GF-D8 (cell line): ENCODE measurements around the gene ARHGAP26.
A peak's percentile ranks its signal among the peaks of the same experiment; 100 is the strongest.

Source experiments
- DNase-seq: peaks from one replicate; lab custom pipeline; 2025; lab: John Stamatoyannopoulos, UW

The ARHGAP26 gene

DNA sequence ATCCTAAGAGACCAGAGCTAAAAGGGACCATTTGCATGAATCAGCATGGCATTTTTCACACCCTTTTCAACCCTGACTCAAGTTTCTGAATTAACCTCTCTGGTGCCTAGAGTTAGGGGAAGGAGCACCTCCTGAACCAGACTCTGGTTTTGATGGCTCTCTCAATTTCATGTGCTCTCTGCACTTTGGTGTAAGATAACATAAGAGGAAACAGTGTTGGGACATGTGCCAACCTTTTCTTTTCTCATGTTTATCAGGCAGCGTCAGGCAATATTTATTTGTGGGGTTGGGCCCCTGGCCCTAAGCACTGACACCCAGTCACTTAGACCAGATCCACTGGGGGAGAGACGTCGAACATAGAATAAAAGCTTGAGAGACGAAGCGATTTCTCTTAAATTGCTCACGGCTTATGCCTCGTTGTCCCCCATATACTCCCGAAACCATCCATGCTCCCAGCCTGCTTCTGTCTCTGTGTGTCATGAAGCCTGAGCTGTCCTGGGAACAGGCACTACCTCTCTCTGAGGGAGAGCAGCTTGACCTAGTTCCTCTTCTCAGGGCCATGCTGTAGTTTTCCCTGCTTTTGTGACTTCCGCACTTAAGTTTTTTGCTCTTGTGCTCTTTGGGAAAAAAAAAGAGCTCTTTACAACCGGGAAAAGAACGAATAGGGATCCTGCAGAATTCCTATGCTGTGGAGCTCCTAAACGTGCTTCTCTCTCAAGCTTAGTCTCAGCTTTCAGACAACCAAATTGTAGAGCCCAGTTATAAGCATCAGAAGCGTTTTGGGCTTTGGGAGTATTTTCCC, 437.6 kb downstream of the ARHGAP26 start:
- no peak for DNase-seq

DNA sequence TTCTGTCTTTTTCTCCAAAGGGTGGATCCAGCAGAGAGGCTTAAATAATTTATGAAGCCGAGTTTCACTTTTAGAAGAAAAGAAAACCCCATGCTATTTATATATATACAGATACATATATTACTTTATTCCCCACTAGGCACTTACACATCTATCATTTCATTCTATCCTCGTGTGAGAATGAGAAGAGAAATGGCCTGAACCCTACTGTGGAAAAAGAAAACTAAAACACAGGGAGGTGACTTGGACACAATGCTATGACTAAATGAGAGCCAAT, 438.1 kb downstream of the ARHGAP26 start:
- no peak for DNase-seq

DNA sequence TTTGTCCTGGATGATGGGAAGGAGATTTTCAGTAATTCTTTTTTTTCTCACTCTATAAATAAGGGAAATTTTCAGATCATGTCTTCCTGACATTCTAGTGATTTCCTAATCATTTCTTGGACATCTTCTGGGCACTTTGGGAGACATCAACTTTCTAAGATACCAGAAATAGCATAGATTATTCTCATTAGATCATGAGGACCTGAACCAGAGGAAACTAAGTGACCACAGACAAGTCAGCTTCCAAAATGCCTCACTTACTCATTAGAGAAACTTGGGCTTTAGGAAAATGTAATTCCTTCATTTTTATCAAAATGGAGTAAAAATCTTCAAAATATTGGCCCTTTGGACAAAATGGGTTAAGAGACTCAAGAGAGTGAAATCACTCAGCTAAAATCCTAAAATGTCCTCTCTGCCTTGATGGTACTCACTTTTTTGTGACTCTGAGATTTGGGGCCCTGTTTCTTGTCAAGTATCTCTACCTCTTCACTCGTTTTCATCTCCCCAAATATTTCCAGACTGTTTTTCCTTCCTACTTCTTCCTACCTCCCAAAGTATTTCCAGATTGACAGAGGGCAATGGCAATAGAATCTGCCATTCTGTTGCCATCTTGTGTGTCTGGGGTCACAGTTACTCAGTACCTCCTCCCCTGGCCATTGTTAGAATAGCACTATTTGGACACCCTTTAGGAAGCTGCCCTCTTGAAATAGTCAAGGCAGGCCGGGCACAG, 438.8 kb downstream of the ARHGAP26 start:
- DNase-seq, result no peak

DNA sequence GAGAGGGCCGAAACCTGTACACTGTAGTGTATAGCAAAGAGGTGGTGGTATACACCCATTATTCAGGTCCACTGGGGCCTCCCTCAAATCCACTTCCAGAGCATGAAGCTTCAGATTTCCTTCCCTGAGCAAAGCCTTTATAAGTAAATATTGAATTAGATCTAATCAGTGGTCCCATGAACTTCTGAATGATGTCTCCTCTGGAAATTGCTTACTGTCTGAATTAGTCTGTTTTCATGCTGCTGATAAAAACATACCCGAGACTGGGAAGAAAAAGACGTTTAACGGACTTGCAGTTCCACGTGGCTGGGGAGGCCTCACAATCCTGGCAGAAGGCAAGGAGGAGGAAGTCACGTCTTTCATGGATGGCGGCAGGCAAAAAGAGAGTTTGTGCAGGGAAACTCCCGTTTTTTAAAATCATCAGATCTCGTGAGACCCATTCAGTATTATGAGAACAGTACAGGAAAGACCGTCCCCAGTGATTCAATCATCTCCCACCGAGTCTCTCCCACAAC, 439.8 kb downstream of the ARHGAP26 start:
- no peak for DNase-seq

DNA sequence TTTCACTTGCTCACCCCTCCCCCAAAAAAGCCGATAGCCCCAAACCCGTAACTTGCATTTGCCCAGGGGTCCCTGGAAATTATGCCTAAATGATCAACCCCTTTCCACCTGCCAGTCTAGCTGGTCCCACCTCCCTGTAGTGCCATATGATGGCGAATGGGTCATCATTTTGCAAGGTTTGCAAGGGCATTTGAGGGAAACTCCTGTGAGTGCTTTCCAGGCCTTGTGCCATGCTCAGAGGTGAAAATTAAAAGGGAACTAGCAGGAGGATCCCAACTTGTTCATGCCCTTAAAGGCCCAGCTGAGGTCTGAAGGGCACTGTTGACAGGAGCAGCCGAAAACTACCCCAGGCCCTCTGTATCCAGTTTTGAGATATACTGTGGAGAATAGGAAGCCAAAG, 440.4 kb downstream of the ARHGAP26 start:
- no peak for DNase-seq

DNA sequence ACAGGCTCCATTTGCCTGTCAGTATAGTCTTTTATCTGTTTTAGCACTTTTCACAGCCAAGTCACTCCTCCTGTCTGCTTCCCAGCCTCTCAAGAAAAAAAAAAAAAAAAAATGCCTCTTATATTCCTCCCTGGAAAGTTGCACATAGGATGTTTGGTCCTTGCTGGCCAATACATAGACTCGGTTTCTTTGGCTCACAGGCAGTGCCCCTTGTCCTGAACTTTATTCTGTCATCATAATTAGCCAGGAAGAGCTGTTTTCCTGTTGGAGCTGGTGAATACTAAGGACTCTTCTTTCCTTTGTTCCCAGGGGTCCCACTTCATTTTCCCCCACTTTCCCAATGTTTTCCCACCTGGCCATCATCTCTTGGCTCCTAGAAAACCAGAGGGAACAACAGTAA, 442.1 kb downstream of the ARHGAP26 start:
- no peak for DNase-seq

DNA sequence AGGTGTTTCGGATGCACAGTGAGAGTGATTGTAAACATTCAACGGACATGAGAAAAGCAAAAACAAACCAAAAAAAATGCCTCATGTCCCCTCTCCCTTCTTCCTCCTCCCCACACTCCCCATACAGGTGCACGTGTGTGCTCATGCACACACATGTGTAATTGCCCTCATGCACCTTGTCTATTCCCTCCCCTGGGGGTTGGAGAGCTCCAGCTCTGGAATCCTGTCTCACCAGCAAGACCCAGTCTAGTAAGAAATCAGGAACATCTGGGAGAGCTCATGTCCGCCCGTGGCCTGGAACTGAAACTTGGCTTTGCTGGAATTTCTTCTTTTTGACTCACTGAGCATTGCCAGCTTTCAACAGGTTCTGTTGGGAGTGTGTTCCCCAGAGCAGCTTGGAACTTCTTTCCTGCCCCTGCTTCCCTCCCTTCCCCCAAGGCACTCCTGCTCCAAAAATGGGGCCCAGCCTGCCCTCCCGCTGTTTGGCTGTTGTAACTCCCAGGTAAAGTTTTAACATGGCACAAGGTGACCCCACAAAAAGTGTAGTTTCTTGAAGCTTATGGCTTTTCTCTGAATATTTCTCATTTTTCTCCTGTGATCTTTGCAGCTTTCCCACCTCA, 443.2 kb downstream of the ARHGAP26 start:
- DNase-seq, result no peak

DNA sequence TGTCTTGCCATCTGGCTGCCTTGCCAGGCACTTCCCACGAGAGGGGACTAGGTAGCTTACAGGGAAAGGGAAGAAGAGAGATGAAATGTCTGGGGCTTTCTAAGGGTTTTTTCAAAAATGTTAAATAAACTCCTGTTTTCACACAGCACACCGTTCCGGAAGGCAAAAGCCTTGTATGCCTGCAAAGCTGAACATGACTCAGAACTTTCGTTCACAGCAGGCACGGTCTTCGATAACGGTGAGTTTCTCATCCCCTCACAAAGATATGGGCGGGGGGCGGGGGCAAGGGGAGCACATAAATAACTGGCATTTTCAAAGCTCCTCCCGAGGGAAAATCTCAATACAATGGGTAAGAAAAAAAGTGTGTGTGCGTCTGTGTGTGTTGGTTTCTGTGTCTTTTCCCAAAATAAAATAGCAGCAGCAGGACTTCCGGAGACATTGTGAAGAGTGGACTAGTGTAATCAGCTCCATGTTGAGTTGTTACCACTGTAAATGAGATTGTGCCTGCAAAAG, 443.7 kb downstream of the ARHGAP26 start:
- DNase-seq, result no peak

DNA sequence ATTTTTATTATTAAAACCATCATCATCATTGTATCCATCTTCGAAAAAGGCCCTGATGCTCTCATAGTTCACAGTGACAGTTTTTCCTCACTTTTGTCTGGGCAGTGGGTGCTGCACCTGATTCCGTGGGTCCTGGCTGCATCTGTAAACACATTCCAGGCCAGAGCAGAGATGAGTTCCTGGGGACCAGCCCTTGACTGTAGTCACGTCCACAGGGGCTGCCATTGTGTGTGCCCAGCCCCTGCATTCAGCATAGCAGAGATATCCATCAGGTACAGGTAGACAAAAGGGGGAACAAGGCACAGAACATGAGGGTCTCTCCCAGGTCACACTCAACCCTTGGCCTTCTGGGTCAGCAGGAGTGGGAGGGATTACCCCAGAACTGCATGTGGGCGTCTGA, 444.3 kb downstream of the ARHGAP26 start:
- DNase-seq, result no peak

DNA sequence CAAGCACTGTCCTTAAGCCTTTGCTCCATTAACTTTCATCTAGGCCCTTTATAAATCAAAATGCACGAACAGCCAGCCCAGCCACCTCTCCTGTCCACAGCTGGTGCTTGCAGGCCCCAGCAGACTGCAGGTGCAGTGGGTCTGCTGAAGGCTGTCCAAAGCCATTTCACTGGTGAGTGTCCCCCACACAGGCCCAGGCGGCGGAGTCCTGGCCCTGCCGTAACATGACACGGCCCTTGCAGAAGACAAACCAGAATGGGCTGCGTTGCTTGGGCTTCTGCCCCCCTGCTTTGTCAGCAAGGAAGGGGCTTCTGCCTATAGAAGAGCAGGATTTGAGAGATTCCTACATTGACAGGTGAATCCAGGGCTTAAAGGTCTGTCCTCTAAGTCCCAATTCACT, 444.7 kb downstream of the ARHGAP26 start:
- DNase-seq, result no peak

DNA sequence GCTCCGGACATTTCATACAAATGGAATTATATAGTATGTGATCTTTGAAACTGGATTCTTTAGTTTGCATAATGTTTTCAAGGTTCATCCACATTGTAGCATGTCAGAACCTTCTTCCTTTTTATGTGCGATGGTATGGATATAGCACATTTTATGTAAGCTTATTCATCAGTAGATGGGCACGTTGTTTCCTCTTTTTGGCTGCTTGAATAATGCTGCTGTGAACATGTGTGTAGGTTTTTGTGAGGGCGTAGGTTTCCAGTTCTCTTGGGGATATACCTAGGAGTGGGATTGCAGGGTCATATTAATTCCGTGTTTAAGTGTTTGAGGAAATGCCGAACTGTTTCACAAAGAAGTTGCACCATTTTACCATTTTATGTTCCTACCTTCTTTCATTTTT, 445.5 kb downstream of the ARHGAP26 start:
- DNase-seq, result no peak

DNA sequence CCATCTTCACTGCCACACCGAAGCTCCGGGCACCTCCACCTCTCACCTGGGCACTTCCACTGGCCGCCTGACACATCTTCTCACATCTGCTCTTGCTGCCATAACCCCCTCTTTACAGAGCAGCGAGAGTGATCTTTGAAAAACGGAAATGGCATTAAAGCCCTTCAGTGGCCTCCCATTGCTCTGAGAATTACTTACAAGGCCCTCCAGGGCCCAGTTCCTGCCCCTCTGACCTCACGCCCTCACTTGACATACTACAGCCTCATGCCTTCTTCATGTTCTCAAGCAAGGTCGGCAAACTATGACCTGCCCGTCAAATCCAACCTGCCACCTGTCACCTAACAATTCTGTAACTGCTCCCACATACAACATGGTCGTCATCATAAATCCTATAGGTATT, 446.0 kb downstream of the ARHGAP26 start:
- no peak for DNase-seq

DNA sequence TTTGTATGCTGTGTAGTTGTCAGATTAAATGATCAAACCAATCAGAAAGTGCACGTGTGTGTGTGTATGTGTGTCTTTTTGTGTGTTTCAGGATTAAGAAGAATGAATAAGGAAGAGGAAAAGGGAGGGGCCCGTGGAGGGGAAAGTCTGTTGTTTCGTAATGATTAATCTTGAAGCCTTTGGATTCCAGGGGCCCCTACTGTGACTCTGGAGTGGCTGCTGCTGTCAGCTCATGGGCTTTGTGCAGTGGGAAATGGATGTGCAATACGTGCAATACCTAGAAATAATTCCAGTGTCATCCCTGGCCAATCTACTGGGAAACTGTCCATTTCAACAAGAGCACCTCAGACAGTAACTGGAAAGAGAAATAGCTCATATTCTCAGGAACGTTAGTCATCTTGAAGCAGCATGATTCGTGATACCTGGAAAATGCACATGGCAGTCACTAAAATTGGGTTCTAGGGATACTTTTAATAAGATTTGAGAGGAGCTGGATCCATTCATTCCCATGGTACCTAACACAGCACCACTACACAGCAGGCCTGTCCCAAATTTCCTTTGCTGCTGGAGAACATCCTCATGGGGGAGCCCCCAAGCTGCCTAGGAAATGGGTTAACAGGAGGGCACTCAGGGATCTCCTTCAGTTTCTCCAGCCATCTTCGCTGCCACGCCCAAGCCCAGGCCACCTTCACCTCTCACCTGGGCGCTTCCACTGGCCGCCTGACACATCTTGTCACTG, 447.1 kb downstream of the ARHGAP26 start:
- peak; percentile 38 for DNase-seq

DNA sequence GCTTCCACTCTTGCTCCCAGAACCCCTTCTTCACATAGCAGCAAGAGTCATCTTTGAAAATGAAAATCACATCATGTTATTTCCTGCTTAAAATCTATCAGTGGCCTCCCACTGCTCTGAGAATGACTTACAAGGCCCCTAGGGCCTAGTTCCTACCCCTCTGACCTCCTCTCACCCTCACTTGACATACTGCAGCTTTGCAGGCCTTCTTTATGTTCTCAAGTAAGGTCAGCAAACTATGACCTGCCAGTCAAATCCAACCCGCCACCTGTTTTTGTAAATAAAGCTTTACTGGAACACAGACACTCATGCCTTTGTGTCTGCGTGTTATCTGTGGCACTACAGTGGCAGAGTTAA, 447.6 kb downstream of the ARHGAP26 start:
- no peak for DNase-seq

DNA sequence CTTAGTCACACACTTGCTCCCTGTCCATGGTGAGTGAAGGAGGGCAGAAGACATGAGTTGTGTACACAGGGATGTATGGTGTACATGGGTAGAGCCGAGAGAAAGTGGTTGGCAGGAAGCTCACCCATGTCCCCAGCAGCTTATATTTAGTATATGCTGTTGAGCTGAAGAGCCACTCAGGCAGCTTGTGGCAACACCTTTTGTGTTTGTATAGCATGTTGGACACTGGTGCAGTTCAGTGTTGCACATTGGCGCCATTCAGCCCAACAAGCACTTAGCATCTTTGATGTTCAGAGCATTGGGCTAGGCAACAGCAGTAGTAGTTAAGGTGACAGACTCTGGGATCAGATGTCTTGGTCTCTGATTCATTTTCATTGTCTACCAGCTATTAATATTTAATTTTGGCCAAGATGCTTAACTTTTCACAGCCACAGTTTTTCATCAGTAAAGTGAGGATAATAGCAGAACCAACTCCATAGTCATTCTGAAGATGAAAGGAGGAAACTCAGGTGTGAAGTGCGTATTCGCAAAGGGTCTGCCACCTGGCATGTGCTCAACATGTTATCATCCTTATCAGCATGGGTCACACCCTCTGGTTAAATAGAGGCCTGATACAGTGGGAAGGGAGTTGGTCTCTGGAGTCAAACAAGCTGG, 448.5 kb downstream of the ARHGAP26 start:
- no peak for DNase-seq

DNA sequence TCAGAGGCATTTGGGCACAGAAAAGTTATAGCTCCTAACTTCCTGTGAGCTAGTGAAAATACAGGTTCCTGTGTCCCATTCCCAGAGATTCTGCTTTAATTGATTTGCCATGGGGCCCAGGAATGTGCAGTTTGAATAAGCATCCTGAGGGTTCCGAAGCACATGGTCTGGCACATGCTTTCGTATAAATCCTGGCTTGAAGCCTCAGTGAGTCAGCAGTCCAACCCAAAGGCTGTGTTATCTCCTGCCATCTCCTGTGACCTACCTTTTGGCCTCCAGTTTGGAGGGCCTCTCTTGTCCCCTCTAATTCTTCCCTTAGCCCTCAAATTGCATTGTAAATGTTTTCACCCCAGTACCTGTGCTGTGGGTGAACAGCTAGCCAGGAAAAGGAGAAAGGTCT, 449.5 kb downstream of the ARHGAP26 start:
- no peak for DNase-seq

DNA sequence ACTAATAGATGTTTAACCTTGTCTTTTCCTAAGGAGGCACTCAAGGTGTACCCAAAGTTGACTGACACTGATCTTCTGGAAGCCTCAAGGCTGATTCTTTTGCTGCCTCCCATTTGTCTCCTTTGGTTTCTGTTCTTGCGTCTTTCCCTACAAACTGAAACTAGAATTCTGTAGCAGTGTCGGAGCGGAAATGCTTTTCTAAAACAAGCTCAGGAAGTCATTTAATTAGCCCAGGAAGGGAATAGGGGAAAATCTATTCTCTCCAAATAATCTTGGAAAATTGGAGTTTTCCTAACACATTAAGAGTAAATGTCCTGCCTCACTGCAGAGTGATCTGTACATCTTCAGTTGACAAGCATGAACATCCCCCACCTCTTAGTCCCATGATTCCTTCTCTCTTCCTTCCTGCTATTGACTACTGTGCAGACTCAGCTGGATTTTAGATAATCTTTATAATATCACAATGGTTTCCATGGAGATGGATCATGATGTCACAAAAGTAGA, 450.6 kb downstream of the ARHGAP26 start:
- no peak for DNase-seq

DNA sequence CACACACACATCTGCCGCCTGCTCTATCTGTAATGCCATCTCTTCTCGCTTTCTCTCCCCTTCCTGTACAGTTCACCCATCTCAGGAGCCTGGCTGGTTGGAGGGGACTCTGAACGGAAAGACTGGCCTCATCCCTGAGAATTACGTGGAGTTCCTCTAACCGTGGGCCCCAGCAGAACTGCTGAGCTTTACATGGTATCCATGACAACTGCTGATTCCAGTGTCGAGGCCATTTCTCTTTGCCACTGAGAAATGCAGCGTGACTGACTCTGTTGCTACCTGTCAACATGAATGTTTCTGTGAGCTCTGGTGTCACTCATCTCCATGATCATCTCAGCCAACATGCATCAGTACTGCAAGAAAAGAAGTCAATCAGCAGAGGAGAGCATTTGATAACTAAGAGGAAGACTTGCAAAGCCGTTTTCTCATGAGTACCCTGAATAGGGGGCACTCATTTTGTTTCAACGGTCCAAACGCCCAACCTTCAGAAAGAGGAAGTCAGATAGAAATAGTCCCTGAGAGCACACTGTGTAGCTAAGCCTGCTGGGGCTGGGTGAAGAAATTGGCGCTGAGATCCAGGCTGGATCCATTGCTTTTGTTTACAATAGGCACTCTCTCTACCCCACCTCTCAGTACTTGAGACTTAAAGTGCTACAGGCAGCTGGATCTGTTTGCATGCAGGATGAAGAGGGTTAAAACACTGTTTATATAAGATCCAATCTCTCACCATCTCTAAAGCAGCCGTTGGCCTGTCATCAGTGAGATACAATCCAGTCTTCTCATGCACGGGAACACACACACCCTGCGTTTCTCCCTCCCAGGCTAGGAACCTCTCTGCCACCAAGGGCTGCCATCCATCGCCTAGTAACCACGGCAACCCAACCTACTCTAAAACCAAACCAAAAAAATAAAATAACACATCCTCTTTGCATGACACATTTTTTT, 452.4 kb downstream of the ARHGAP26 start:
- DNase-seq, result peak; percentile 79

DNA sequence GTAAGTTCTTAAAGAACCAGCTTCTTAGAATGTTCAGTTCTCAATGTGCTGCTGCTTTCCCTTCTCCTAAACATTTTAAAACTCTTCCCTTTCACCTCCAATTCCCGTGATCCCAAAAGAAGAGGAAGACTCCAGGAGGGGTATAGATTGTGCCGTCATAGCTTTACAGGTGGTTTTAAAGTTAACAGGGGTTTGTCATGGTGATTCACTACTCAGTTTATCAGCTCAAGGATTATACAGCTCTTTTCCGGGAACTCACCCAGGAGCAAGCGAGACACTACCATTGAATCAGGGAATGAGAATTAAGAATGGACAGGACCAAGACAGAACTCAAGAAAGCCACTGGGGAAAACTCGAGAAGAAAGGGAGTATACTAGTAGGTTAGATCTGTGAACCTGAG, 454.5 kb downstream of the ARHGAP26 start:
- no peak for DNase-seq

DNA sequence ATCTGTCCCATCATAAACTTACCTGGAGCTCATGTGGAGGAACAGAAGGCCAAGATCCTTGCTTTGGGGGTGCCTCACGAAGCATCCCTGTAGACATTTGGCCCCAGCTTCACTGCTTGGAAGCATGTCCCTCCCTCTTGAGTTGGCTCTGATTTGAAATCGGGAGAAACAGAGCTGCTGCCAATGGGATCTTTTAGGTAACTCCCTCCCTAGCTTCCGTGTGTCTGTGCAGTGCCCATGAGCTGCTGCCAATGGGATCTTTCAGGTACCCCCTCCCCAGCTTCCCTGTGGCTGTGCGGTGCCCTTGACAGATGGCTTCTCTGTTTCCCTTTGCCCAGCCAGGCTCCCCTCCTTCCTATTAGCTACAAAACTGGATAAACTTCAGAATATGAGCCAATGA, 455.3 kb downstream of the ARHGAP26 start:
- DNase-seq, result no peak

DNA sequence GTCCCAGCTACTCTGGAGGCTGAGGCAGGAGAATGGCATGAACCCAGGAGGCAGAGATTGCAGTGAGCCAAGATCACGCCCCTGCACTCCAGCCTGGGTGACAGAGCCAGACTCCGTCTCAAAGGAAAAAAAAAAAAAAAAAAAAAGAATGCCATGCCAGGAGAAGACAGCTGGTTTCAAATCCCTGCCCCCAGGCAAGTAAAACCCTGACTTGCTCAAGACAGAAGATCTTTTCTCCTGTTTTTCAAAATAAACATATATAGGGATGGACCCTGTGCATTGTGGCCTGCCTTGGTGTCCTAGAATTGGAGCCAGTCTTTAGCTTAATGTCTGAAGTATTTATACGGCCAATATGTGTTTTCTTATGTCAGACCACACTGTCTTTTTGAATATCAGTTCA, 456.2 kb downstream of the ARHGAP26 start:
- no peak for DNase-seq
